ENCODE data around the gene ATL2. TPM values are rescaled to one million over a fixed set of nuclear protein-coding genes. Genes with fewer than 3 reads are reported as not detected.

Gene ATL2
- total RNA-seq (2014; rRNA removed; shearing (Covaris generic)) (29.3 and 38.3 TPM in 2 replicates), polyA plus RNA-seq (2016; fragmentation: Nextera tagmentation; extraction: Ambion mirVana) (11.1 and 12.8 TPM in 2 replicates)

- H3F3A ChIP-seq (ENCODE audit: insufficient read depth), result peaks cover 38% of the 10 kb centered on the region
- no peaks in the 10 kb centered on the region for H3K9me2 ChIP-seq (ENCODE audit: insufficient read depth)
- no peaks in the 10 kb centered on the region for H3K36me3 ChIP-seq (ENCODE audit: low read depth)
- peak within 1 kb of the TSS; percentile 92 for H3K9ac ChIP-seq
- peak; percentile 98 for DNase-seq
- WGBS, 2 experiments (ENCODE audit: low coverage in 1 of 2, low lambda C conversion rate in 2 of 2, missing lambda C conversion rate in 2 of 2), result 1% methylated on average over 29 to 64 of the region's 73 CpGs
- peak within 1 kb of the TSS; percentile 92 for H3K4me2 ChIP-seq (ENCODE audit: unreplicated experiment)
- peaks cover 38% of the 10 kb centered on the region for H3K79me2 ChIP-seq (ENCODE audit: insufficient read depth)
- peak within 1 kb of the TSS; percentile 81 for H3K4me3 ChIP-seq
- TF ChIP-seq EZH2 (IDR thresholded peaks at IDR 0.05; ENCODE audit: insufficient read depth, poor library complexity, severe bottlenecking) (no peak), EZH2phosphoT487 (IDR thresholded peaks at IDR 0.05; ENCODE audit: insufficient read depth, low read depth) (no peak)
- H3K4me1 ChIP-seq (ENCODE audit: insufficient read depth), result peaks cover 8% of the 10 kb centered on the region; the same call in 1 of the 2 replicates
- peak within 1 kb of the TSS; percentile 96 for H3K27ac ChIP-seq
- H3K9me3 ChIP-seq (ENCODE audit: low read depth), result no peaks in the 10 kb centered on the region
- in situ Hi-C loops (cut with MboI), result no loop called here
- 0 out of 2 replicates have a peak, but pooled peaks cover 5% of the 10 kb centered on the region for H3K27me3 ChIP-seq (replicated peaks; ENCODE audit: insufficient read depth)
- H4K20me1 ChIP-seq (ENCODE audit: insufficient read depth), result no peaks in the 10 kb centered on the region
- H2AFZ ChIP-seq, result peak within 1 kb of the TSS; percentile 86
Observed at GRCh38 chr2:38377050-38377828, at the start of gene ATL2. Gene ATL2 (minus strand): TSS chr2:38377273. CDS start chr2:38377260, 13 bp downstream.

- Histone ChIP-seq H3K79me2 (ENCODE audit: insufficient read depth) (no peaks in the 10 kb centered on the region), H3K4me1 (ENCODE audit: insufficient read depth) (no peaks in the 10 kb centered on the region), H4K20me1 (ENCODE audit: insufficient read depth) (no peaks in the 10 kb centered on the region), H3K36me3 (ENCODE audit: low read depth) (no peaks in the 10 kb centered on the region), H3K27me3 (replicated peaks; ENCODE audit: insufficient read depth) (peaks cover 59% of the 10 kb centered on the region), H3K9ac (no peak overlapping the region), H2AFZ (no peak overlapping the region), H3K4me3 (no peak overlapping the region), H3F3A (ENCODE audit: insufficient read depth) (no peaks in the 10 kb centered on the region), H3K9me3 (ENCODE audit: low read depth) (no peaks in the 10 kb centered on the region), H3K27ac (no peak overlapping the region), H3K9me2 (ENCODE audit: insufficient read depth) (no peaks in the 10 kb centered on the region), H3K4me2 (ENCODE audit: unreplicated experiment) (no peak overlapping the region)
- no peak for TF ChIP-seq EZH2 (IDR thresholded peaks at IDR 0.05; ENCODE audit: insufficient read depth, poor library complexity, severe bottlenecking)
- TF ChIP-seq EZH2phosphoT487 (IDR thresholded peaks at IDR 0.05; ENCODE audit: insufficient read depth, low read depth), result no peak
- DNase-seq, result no peak
- WGBS, 2 experiments (ENCODE audit: low coverage in 1 of 2, low lambda C conversion rate in 2 of 2, missing lambda C conversion rate in 2 of 2), result 39 to 45% methylated on average over 3 of the region's 3 CpGs
- in situ Hi-C loops (cut with MboI), result no loop called here
Observed at GRCh38 chr2:38423763-38424162, 46.7 kb upstream of the ATL2 start.

GRCh38 chr2:38421274-38422056, 44.4 kb upstream of the ATL2 start:
- Histone ChIP-seq H3K36me3 (ENCODE audit: low read depth) (no peaks in the 10 kb centered on the region), H3K27me3 (replicated peaks; ENCODE audit: insufficient read depth) (peaks cover 65% of the 10 kb centered on the region), H3F3A (ENCODE audit: insufficient read depth) (no peaks in the 10 kb centered on the region), H4K20me1 (ENCODE audit: insufficient read depth) (no peaks in the 10 kb centered on the region), H3K27ac (no peak overlapping the region), H2AFZ (no peak overlapping the region), H3K9me3 (ENCODE audit: low read depth) (no peaks in the 10 kb centered on the region), H3K9ac (no peak overlapping the region), H3K4me3 (no peak overlapping the region), H3K79me2 (ENCODE audit: insufficient read depth) (no peaks in the 10 kb centered on the region), H3K4me2 (ENCODE audit: unreplicated experiment) (no peak overlapping the region), H3K9me2 (ENCODE audit: insufficient read depth) (no peaks in the 10 kb centered on the region), H3K4me1 (ENCODE audit: insufficient read depth) (no peaks in the 10 kb centered on the region)
- no peak for TF ChIP-seq EZH2phosphoT487 (IDR thresholded peaks at IDR 0.05; ENCODE audit: insufficient read depth, low read depth)
- no peak for TF ChIP-seq EZH2 (IDR thresholded peaks at IDR 0.05; ENCODE audit: insufficient read depth, poor library complexity, severe bottlenecking)
- WGBS, 2 experiments (ENCODE audit: low coverage in 1 of 2, low lambda C conversion rate in 2 of 2, missing lambda C conversion rate in 2 of 2), result 62 to 66% methylated on average over 11 of the region's 11 CpGs
- in situ Hi-C loops (cut with MboI), result no loop called here
- no peak for DNase-seq

- H3K4me1 ChIP-seq (ENCODE audit: insufficient read depth), result no peaks in the 10 kb centered on the region
- no peak overlapping the region for H3K27ac ChIP-seq
- H3K4me3 ChIP-seq, result no peak overlapping the region
- H3F3A ChIP-seq (ENCODE audit: insufficient read depth), result no peaks in the 10 kb centered on the region
- no peaks in the 10 kb centered on the region for H3K79me2 ChIP-seq (ENCODE audit: insufficient read depth)
- no peak overlapping the region for H3K4me2 ChIP-seq (ENCODE audit: unreplicated experiment)
- in situ Hi-C loops (cut with MboI), result no loop called here
- no peaks in the 10 kb centered on the region for H4K20me1 ChIP-seq (ENCODE audit: insufficient read depth)
- no peak overlapping the region for H3K9ac ChIP-seq
- H3K9me2 ChIP-seq (ENCODE audit: insufficient read depth), result no peaks in the 10 kb centered on the region
- no peaks in the 10 kb centered on the region for H3K9me3 ChIP-seq (ENCODE audit: low read depth)
- H2AFZ ChIP-seq, result no peak overlapping the region
- peaks cover 59% of the 10 kb centered on the region for H3K27me3 ChIP-seq (replicated peaks; ENCODE audit: insufficient read depth)
- no peak for DNase-seq
- TF ChIP-seq EZH2phosphoT487 (IDR thresholded peaks at IDR 0.05; ENCODE audit: insufficient read depth, low read depth) (no peak), EZH2 (IDR thresholded peaks at IDR 0.05; ENCODE audit: insufficient read depth, poor library complexity, severe bottlenecking) (no peak)
- H3K36me3 ChIP-seq (ENCODE audit: low read depth), result no peaks in the 10 kb centered on the region
- 18 to 21% methylated on average over 5 of the region's 5 CpGs for WGBS, 2 experiments (ENCODE audit: low coverage in 1 of 2, low lambda C conversion rate in 2 of 2, missing lambda C conversion rate in 2 of 2)
Observed at GRCh38 chr2:38419499-38419898, 42.4 kb upstream of the ATL2 start.

Data from GM23248 (cell line).